Esophagus squamous epithelium (tissue), 4 donors: Measurements from ENCODE around the gene CST3.

Source experiments
- CTCF ChIP-seq, 6 experiments: fragments of 450-650 bp in 4 of 6; fragments of 200-600 bp in 2 of 6; sonication (generic) in 2 of 6; IDR thresholded peaks; one replicate each; pipeline ENCODE4 v1.5.1; 2016 to 2019; ENCODE audit warnings: antibody characterized with exemption in 6 of 6, mild to moderate bottlenecking in 4 of 6, moderate library complexity in 4 of 6
- POLR2A ChIP-seq, 4 donors: fragments of 450-650 bp; IDR thresholded peaks; one replicate each; pipeline ENCODE4 v1.6.1; 2017; ENCODE audit warnings: antibody characterized with exemption in 4 of 4, mild to moderate bottlenecking in 4 of 4, moderate library complexity in 3 of 4

GRCh38 chr20:23661002-23661429 is 23.3 kb upstream of the CST3 start:
- TF ChIP-seq CTCF (IDR thresholded peaks at IDR 0.05) = no peak
- no peak for TF ChIP-seq POLR2A (IDR thresholded peaks at IDR 0.05)
